ENCODE data around the gene UBXN6. TPM values are rescaled to one million over a fixed set of nuclear protein-coding genes. Genes with fewer than 3 reads are reported as not detected.

UBXN6 gene
- total RNA-seq, 1 experiment from 2014 or later, result 34.1 TPM

DNA sequence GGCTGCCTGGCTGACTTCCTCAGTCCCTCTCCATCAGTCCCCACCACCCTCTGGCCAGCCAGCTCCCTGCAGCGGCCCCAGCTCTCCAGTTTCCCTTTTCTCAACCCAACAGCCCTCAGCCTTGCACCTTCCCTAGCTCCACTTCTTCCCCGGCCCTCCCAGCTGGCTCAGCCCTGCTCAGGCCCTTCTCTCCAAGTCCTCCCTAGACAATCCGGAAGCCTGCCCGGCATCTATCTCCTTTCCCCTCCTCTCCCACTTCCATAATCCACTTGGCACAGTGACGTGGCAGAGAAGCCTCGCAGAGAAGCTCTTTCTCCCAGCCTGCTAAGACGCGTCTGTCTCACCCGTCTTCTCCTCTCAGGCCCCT lies 1.1 kb downstream of the UBXN6 start:
- peak; percentile 51 for DNase-seq

More for the DNA sequence above, 1.1 kb downstream of the UBXN6 start:
- Histone ChIP-seq H3K27ac (ENCODE audit: insufficient read length, low read depth, low read length) (no peak overlapping the region), H3K23me2 (ENCODE audit: insufficient read length, low read depth, low read length, poor library complexity, severe bottlenecking) (peaks cover 9% of the 10 kb centered on the region), H3K4ac (ENCODE audit: low read depth, low read length) (no peak overlapping the region), H2BK12ac (ENCODE audit: insufficient read length, low read depth, low read length) (no peak overlapping the region), H3K18ac (ENCODE audit: insufficient read length, low read depth, low read length) (no peak overlapping the region), H2BK15ac (ENCODE audit: low read depth, low read length) (no peak overlapping the region), H3K23ac (ENCODE audit: insufficient read length, low read depth, low read length) (no peak overlapping the region), H3K79me1 (ENCODE audit: insufficient read depth, low read depth, low read length, poor library complexity, severe bottlenecking) (no peaks in the 10 kb centered on the region), H3K4me1 (ENCODE audit: insufficient read depth, low read length) (no peaks in the 10 kb centered on the region), H3K56ac (ENCODE audit: insufficient read length, low read depth, low read length) (no peak overlapping the region), H4K20me1 (ENCODE audit: control insufficient read depth, insufficient read depth, insufficient read length) (peaks cover 4% of the 10 kb centered on the region), H2AK5ac (ENCODE audit: insufficient read length, low read length) (no peak overlapping the region), H3K27me3 (ENCODE audit: insufficient read depth, low read length) (no peaks in the 10 kb centered on the region), H3K79me2 (ENCODE audit: insufficient read depth, low read length) (no peaks in the 10 kb centered on the region; the same call in 1 of the 2 replicates), H3K9ac (ENCODE audit: extremely low read depth, insufficient read length, low read length) (peak overlapping the region; percentile 25), H4K91ac (ENCODE audit: insufficient read length, low read depth, low read length) (no peak overlapping the region), H3T11ph (ENCODE audit: low read length) (no peak overlapping the region), H4K8ac (replicated peaks; ENCODE audit: insufficient read length, low read depth, low read length) (no peak overlapping the region), H2BK120ac (ENCODE audit: low read depth, low read length, poor library complexity, severe bottlenecking) (no peak overlapping the region), H3K9me3 (ENCODE audit: control insufficient read depth, low read depth, low read length) (no peaks in the 10 kb centered on the region), H2BK20ac (ENCODE audit: low read depth, low read length, poor library complexity, severe bottlenecking) (no peak overlapping the region), H3K14ac (ENCODE audit: insufficient read depth, low read length) (peak overlapping the region; percentile 63; the same call in 1 of the 2 replicates), H2BK5ac (ENCODE audit: insufficient read length, low read length) (no peak overlapping the region), H3K4me2 (ENCODE audit: insufficient read depth, insufficient read length, low read length) (peak overlapping the region; percentile 87), H2AFZ (ENCODE audit: low read length) (no peak overlapping the region), H4K5ac (ENCODE audit: insufficient read length, low read depth, low read length) (no peak overlapping the region)
- peaks cover 9% of the 10 kb centered on the region for H3K27me3 Mint-ChIP-seq (ENCODE audit: low read depth)
- H3K27ac Mint-ChIP-seq, result peak overlapping the region; percentile 26 to 96 (median 78); a peak in 3 of 7 replicates
- no CpG with 5 or more reads among the region's 9 CpGs for WGBS (ENCODE audit: extremely low coverage, insufficient read length, low lambda C conversion rate)
- H3K4me3 Mint-ChIP-seq, result peak overlapping the region; percentile 83 to 85
- H3K36me3 Mint-ChIP-seq (ENCODE audit: insufficient read depth in 1 of 3, low read depth in 3 of 3), result peaks cover 2 to 14% (median 5%) of the 10 kb centered on the region in 3 experiments; a peak in 3 of 7 replicates
- TF ChIP-seq, protein P1, sequence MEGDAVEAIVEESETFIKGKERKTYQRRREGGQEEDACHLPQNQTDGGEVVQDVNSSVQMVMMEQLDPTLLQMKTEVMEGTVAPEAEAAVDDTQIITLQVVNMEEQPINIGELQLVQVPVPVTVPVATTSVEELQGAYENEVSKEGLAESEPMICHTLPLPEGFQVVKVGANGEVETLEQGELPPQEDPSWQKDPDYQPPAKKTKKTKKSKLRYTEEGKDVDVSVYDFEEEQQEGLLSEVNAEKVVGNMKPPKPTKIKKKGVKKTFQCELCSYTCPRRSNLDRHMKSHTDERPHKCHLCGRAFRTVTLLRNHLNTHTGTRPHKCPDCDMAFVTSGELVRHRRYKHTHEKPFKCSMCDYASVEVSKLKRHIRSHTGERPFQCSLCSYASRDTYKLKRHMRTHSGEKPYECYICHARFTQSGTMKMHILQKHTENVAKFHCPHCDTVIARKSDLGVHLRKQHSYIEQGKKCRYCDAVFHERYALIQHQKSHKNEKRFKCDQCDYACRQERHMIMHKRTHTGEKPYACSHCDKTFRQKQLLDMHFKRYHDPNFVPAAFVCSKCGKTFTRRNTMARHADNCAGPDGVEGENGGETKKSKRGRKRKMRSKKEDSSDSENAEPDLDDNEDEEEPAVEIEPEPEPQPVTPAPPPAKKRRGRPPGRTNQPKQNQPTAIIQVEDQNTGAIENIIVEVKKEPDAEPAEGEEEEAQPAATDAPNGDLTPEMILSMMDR (conservative IDR thresholded peaks at IDR 0.05), result no peak
- peaks cover 10 to 14% of the 10 kb centered on the region in 2 experiments for H3K4me1 Mint-ChIP-seq
- H3K9me3 Mint-ChIP-seq, result peaks cover 0 to 3% of the 10 kb centered on the region in 2 experiments; a peak in 1 of 5 replicates

Measured in H9 (cell line).